ENCODE results near the gene GNB4. TPM values are rescaled to one million over a fixed set of nuclear protein-coding genes. Genes with fewer than 3 reads are reported as not detected.

GNB4 gene
- total RNA-seq, 1 donor from 2014 or later: 25.3 TPM

DNA sequence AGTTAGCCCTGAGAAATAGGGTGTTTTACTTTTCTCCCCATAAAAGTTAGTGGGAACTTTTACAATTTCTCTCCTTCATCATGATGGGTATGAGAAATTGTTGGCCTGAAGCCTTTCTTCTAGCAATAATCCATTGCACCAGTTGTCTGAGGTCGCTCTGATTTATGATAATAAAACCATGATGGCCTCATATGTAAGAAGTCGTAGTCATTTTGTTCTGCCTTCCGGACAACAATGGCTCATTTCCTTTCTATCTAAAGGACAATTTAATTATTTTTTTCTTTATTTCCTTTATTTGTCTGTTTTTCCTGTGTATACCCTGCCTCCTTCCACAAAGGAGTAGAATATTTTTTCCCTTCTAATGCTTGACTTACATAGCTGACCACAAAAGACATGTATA is 31.6 kb upstream of the GNB4 start:
- no peak overlapping the region for H3K27ac ChIP-seq
- H3K9me3 ChIP-seq: no peaks in the 10 kb centered on the region
- TF ChIP-seq, protein P1, sequence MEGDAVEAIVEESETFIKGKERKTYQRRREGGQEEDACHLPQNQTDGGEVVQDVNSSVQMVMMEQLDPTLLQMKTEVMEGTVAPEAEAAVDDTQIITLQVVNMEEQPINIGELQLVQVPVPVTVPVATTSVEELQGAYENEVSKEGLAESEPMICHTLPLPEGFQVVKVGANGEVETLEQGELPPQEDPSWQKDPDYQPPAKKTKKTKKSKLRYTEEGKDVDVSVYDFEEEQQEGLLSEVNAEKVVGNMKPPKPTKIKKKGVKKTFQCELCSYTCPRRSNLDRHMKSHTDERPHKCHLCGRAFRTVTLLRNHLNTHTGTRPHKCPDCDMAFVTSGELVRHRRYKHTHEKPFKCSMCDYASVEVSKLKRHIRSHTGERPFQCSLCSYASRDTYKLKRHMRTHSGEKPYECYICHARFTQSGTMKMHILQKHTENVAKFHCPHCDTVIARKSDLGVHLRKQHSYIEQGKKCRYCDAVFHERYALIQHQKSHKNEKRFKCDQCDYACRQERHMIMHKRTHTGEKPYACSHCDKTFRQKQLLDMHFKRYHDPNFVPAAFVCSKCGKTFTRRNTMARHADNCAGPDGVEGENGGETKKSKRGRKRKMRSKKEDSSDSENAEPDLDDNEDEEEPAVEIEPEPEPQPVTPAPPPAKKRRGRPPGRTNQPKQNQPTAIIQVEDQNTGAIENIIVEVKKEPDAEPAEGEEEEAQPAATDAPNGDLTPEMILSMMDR (IDR thresholded peaks at IDR 0.05): no peak
- H3K27me3 ChIP-seq: no peaks in the 10 kb centered on the region
- no peak overlapping the region for H3K4me3 ChIP-seq
- intact Hi-C loops (cut with DNase I): no loop called here
- no peaks in the 10 kb centered on the region for H3K4me1 ChIP-seq
- no peak for DNase-seq (ENCODE audit: low spot score in 2 of 2)
- no peaks in the 10 kb centered on the region for H3K36me3 ChIP-seq

DNA sequence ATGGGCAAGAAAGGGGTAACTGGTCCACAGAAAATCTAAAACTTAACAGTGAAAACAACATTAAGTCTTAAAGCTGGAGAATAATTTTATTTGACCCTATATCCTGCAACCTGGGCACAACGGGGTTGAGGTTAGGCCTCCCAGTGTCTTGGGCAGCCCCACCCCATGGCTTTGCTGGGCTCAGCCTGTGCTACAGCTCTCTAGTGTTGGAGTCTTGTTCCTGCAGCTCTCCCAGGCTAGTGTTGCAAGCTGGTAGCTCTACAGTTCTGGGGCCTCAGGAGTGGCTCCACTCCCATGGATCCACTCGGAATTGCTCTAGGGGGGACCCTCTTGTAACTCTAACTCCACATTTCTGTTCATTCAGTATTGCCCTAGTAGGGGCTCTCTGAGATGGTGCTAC is 24.9 kb upstream of the GNB4 start:
- H3K27ac ChIP-seq: no peak overlapping the region
- no peaks in the 10 kb centered on the region for H3K9me3 ChIP-seq
- no peaks in the 10 kb centered on the region for H3K27me3 ChIP-seq
- no peaks in the 10 kb centered on the region for H3K36me3 ChIP-seq
- TF ChIP-seq, protein P1 (IDR thresholded peaks at IDR 0.05): no peak
- no peak for DNase-seq (ENCODE audit: low spot score in 2 of 2)
- intact Hi-C loops (cut with DNase I): no loop called here
- no peak overlapping the region for H3K4me3 ChIP-seq
- no peaks in the 10 kb centered on the region for H3K4me1 ChIP-seq

DNA sequence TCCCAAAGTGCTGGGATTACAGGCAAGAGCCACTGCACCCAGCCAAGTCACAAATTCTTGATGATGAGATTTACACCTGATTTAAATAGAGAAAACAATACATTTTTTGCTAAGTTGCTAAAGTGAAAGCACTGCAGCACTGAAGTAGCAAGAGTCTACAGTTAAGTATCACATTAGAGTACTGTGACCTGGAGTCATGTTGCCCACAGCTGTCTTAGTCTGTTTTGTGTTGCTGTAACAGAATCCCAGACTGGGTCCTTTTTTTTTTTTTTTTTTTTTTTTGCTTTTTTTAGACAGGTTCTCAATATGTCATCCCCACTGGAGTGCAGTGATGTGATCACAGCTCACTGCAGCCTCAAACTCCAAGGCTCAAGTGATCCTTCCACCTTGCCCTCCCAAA is 23.2 kb upstream of the GNB4 start:
- no peaks in the 10 kb centered on the region for H3K36me3 ChIP-seq
- intact Hi-C loops (cut with DNase I): no loop called here
- TF ChIP-seq, protein P1 (IDR thresholded peaks at IDR 0.05): no peak

DNA sequence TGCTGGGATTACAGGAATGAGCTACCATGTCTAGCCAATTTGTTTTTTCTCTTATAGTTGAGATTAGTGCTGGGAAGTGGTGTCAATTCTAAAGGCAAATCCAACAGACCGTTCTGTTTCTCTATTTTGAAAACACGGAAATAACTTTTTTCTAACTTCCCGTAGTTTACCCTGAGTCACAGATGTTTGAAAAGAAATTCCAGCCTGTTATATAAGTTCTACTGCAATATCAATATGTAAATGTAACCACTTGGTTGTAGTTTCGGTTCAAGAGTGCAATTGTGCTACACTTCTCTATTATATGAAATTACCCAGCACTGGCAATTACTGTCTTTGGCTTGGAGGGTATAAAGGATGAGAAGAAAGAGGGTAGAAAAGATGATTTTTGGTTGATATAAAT is 22.3 kb upstream of the GNB4 start:
- intact Hi-C loops (cut with DNase I): no loop called here
- no peaks in the 10 kb centered on the region for H3K4me1 ChIP-seq
- TF ChIP-seq, protein P1 (IDR thresholded peaks at IDR 0.05): no peak
- no peak overlapping the region for H3K4me3 ChIP-seq
- H3K36me3 ChIP-seq: no peaks in the 10 kb centered on the region
- no peak for DNase-seq (ENCODE audit: low spot score in 2 of 2)
- no peaks in the 10 kb centered on the region for H3K9me3 ChIP-seq
- H3K27ac ChIP-seq: no peak overlapping the region
- H3K27me3 ChIP-seq: no peaks in the 10 kb centered on the region

More for the DNA sequence above, 23.2 kb upstream of the GNB4 start:
- Histone ChIP-seq H3K9me3 (no peaks in the 10 kb centered on the region), H3K4me1 (no peaks in the 10 kb centered on the region), H3K27ac (no peak overlapping the region), H3K4me3 (no peak overlapping the region), H3K27me3 (no peaks in the 10 kb centered on the region)
- DNase-seq (ENCODE audit: low spot score in 2 of 2): no peak

DNA sequence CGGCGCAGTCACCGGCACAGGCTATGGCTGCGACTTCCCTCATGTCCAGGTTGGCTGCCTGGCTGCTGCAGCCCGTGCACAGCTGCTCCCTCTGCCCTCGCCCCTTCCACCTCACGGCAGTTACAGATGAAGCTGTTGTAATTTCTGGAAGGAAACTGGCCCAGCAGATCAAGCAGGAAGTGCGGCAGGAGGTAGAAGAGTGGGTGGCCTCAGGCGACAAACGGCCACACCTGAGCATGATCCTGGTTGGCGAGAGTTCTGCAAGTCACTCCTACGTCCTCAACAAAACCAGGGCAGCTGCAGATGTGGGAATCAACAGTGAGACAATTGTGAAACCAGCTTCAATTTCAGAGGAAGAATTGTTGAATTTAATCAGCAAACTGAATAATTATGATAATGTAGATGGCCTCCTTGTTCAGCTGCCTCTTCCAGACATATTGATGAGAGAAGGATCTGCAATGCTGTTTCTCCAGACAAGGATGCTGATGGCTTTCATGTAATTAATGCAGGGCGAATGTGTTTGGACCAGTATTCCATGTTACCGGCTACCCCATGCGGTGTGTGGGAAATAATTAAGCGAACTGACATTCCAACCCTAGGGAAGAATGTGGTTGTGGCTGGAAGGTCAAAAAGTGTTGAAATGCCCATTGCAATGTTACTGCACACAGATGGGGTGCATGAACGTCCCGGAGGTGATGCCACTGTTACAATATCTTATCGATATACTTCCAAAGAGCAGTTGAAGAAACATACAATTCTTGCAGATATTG is 13.2 kb upstream of the GNB4 start:
- Histone ChIP-seq H3K9me3 (no peaks in the 10 kb centered on the region), H3K4me1 (no peaks in the 10 kb centered on the region), H3K27ac (no peak overlapping the region), H3K27me3 (no peaks in the 10 kb centered on the region), H3K36me3 (no peaks in the 10 kb centered on the region), H3K4me3 (no peak overlapping the region)
- TF ChIP-seq, protein P1 (IDR thresholded peaks at IDR 0.05): no peak
- intact Hi-C loops (cut with DNase I): no loop called here
- DNase-seq (ENCODE audit: low spot score in 2 of 2): no peak
